ENCODE data around the gene FCAMR. TPM values are rescaled to one million over a fixed set of nuclear protein-coding genes. Genes with fewer than 3 reads are reported as not detected.

FCAMR gene
- polyA plus RNA-seq, 3 donors, result not detected

DNA sequence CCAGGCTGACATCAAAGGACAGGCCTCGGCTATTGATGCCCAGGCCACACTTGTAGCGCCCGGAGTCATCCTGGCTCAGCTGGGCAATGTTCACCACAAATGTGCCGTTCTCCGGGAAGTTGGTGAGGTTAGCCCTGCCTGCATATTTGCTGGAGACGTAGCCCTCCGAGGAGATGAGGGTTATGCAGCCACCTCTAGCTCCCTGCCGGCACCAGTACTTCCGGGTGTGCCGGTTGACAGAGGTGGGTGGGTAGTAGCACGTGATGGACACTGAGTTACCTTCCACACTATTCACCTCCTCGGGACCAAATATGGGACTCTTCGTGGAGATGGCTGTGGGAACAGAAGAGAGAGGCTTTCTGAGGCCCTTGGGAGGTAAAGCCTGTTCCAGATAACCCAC, 31.1 kb downstream of the FCAMR start:
- no peak overlapping the region for H3K9ac ChIP-seq (ENCODE audit: insufficient read depth, low read length, poor library complexity, severe bottlenecking)
- Mint-ChIP-seq H3K4me3 (no peak overlapping the region), H3K27me3 (ENCODE audit: low read depth in 3 of 3) (peaks cover 7 to 21% (median 11%) of the 10 kb centered on the region in 3 donors), H3K4me1 (peaks cover 9% of the 10 kb centered on the region), H3K9me3 (no peaks in the 10 kb centered on the region), H3K27ac (no peak overlapping the region), H3K36me3 (no peaks in the 10 kb centered on the region)
- H3K4me3 ChIP-seq (replicated peaks in 1 of 3; ENCODE audit: low read depth in 2 of 3, low read length in 3 of 3), result no peak overlapping the region
- no peak overlapping the region for H2AFZ ChIP-seq (ENCODE audit: insufficient read depth, low read depth, low read length, poor library complexity, severe bottlenecking)
- DNase-seq, result no peak
- H3K27me3 ChIP-seq (ENCODE audit: control insufficient read depth in 2 of 2, insufficient read depth in 2 of 2, low read length in 2 of 2), result no peaks in the 10 kb centered on the region
- H3K36me3 ChIP-seq (replicated peaks in 1 of 2; ENCODE audit: control insufficient read depth in 1 of 2, insufficient read depth in 2 of 2, low read length in 2 of 2), result no peaks in the 10 kb centered on the region
- H3K79me2 ChIP-seq (ENCODE audit: insufficient read depth, low read length), result no peaks in the 10 kb centered on the region
- TF ChIP-seq, protein P1, sequence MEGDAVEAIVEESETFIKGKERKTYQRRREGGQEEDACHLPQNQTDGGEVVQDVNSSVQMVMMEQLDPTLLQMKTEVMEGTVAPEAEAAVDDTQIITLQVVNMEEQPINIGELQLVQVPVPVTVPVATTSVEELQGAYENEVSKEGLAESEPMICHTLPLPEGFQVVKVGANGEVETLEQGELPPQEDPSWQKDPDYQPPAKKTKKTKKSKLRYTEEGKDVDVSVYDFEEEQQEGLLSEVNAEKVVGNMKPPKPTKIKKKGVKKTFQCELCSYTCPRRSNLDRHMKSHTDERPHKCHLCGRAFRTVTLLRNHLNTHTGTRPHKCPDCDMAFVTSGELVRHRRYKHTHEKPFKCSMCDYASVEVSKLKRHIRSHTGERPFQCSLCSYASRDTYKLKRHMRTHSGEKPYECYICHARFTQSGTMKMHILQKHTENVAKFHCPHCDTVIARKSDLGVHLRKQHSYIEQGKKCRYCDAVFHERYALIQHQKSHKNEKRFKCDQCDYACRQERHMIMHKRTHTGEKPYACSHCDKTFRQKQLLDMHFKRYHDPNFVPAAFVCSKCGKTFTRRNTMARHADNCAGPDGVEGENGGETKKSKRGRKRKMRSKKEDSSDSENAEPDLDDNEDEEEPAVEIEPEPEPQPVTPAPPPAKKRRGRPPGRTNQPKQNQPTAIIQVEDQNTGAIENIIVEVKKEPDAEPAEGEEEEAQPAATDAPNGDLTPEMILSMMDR (IDR thresholded peaks at IDR 0.05), result no peak
- H3K4me1 ChIP-seq (ENCODE audit: control insufficient read depth in 1 of 2, insufficient read depth in 2 of 2, low read length in 2 of 2), result peaks cover 3 to 7% of the 10 kb centered on the region in 2 donors
- no peak overlapping the region for H3K27ac ChIP-seq (ENCODE audit: low read depth in 1 of 2, low read length in 2 of 2)
- H4K20me1 ChIP-seq (ENCODE audit: insufficient read depth, low read length), result no peaks in the 10 kb centered on the region
- intact Hi-C loops (cut with micrococcal nuclease), result loop anchor here in 1 of 2 donors (5.0 kb wide), 1 partner anchor 43 kb away; no protein-coding TSS in a partner anchor
- 100% methylated on average over 3 of the region's 13 CpGs for WGBS (ENCODE audit: insufficient coverage)
- no peaks in the 10 kb centered on the region for H3K9me3 ChIP-seq (replicated peaks in 1 of 2; ENCODE audit: control insufficient read depth in 1 of 2, insufficient read depth in 1 of 2, low read length in 2 of 2)
- no peak overlapping the region for H3K4me2 ChIP-seq (replicated peaks; ENCODE audit: extremely low read depth, low read length, poor library complexity, severe bottlenecking)

DNA sequence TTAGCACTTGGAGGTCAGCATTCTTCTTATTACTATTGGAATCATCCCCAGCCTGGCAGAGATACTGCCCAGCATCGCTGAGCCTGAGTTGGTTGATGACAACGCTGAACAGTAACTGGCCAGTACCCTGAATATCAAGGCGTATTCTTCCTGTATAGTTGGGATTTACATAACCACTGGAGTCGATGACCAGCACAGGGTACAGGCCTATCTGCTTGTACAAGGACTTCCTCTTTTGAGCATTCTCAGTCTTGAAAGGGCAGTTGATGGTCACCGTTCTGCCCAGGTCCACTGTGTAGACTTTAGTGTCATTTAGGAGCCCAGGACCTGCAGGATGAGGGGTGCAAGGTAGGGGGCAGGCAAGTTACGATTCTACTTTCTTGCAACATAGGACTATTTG, 32.8 kb downstream of the FCAMR start:
- Histone ChIP-seq H3K9me3 (replicated peaks in 1 of 2; ENCODE audit: control insufficient read depth in 1 of 2, insufficient read depth in 1 of 2, low read length in 2 of 2) (no peaks in the 10 kb centered on the region), H3K4me2 (replicated peaks; ENCODE audit: extremely low read depth, low read length, poor library complexity, severe bottlenecking) (no peak overlapping the region), H3K36me3 (replicated peaks in 1 of 2; ENCODE audit: control insufficient read depth in 1 of 2, insufficient read depth in 2 of 2, low read length in 2 of 2) (no peaks in the 10 kb centered on the region), H4K20me1 (ENCODE audit: insufficient read depth, low read length) (no peaks in the 10 kb centered on the region), H3K27ac (ENCODE audit: low read depth in 1 of 2, low read length in 2 of 2) (no peak overlapping the region), H3K79me2 (ENCODE audit: insufficient read depth, low read length) (no peaks in the 10 kb centered on the region), H3K4me1 (ENCODE audit: control insufficient read depth in 1 of 2, insufficient read depth in 2 of 2, low read length in 2 of 2) (peaks cover 3 to 7% of the 10 kb centered on the region in 2 donors), H2AFZ (ENCODE audit: insufficient read depth, low read depth, low read length, poor library complexity, severe bottlenecking) (no peak overlapping the region), H3K27me3 (ENCODE audit: control insufficient read depth in 2 of 2, insufficient read depth in 2 of 2, low read length in 2 of 2) (no peaks in the 10 kb centered on the region), H3K9ac (ENCODE audit: insufficient read depth, low read length, poor library complexity, severe bottlenecking) (no peak overlapping the region), H3K4me3 (replicated peaks in 1 of 3; ENCODE audit: low read depth in 2 of 3, low read length in 3 of 3) (no peak overlapping the region)
- H3K27ac Mint-ChIP-seq, result no peak overlapping the region
- no peaks in the 10 kb centered on the region for H3K36me3 Mint-ChIP-seq
- no peak overlapping the region for H3K4me3 Mint-ChIP-seq
- TF ChIP-seq, protein P1 (IDR thresholded peaks at IDR 0.05), result no peak
- intact Hi-C loops (cut with micrococcal nuclease), result loop anchor here in 1 of 2 donors (5.0 kb wide), 1 partner anchor 45 kb away; no protein-coding TSS in a partner anchor
- peak in 1 of 3 donors; percentile 68 for DNase-seq
- 69% methylated on average over 4 of the region's 6 CpGs for WGBS (ENCODE audit: insufficient coverage)
- no peaks in the 10 kb centered on the region for H3K9me3 Mint-ChIP-seq
- H3K27me3 Mint-ChIP-seq (ENCODE audit: low read depth in 3 of 3), result peaks cover 4 to 14% (median 6%) of the 10 kb centered on the region in 3 donors
- H3K4me1 Mint-ChIP-seq, result peaks cover 9% of the 10 kb centered on the region

Data from CD14-positive monocyte (primary cell).